ENCODE data around the gene CCNI2.

The CCNI2 gene

DNA sequence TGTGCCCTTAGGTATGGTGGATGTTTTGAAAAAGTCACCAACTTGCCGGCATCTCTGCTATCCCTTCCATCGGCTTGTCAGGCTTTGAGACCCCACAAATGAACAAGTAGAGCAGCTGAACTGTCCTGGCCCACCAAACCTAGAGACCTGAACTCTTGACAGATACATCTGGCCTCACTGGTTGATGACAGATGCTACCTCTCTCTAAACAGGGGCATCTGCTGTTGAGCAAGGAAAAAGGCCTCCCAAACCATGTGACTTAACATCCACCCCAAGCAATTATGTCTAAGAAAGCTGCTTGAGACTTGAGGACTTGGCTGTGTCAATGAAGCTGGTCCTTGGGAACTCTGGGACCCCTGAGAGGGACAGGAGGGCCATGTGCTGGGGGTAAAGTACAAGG, 2.3 kb downstream of the CCNI2 start:
- DNase-seq (ENCODE audit: low read depth in 1 of 2, low spot score in 1 of 2): no peak

DNA sequence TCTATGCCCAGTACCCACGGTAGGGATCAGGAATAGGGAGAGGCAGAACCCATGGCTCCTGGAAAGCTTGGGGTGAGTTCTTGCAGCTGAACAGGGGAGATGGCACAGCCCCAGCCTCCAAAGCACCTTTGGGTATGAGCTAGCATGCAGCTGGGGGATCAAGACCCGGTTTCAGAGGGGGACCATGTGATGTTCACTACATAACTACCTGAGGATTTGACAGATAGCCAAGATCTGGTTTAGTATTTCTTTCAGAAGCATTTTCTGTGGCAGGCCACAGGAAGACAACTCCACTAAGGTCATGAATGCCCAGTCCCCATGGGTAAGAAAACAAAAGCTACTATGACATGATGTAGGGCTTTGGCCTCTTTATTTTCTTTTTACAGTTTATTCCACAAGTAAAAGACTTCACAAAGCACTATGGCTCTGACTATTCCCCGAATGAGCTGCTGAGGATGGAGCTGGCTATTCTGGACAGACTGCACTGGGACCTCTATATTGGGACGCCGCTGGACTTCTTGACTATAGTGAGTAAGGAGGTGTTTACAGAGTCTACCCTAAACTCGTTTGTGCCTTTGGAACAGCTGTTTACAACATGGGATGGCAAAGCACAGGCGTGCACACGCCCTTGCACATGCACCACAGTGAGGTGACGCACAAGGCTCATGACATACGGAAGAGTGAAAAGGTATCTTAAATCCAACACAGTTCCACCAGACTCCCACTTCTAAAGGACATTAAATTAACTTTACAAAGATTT, 3.4 kb downstream of the CCNI2 start:
- DNase-seq (ENCODE audit: low read depth in 1 of 2, low spot score in 1 of 2): no peak

DNA sequence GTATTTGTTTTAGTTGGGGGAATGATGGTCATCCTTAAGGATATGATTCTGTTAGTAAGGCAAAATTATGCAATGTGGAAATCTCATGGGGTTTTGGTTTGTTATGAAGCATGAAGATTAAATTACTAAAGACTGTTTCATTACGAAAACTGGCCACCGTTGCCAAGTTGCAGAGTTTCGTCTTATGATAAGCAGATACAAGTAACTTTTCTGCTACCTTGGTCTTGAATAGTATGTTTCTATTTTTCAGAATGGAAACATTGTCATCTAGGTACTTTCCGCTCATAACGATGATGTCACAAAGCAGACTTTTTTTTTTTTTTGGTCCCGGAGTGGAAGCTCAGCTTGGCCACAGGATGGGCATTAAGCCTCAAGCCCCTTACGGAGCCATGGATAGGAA, 4.2 kb downstream of the CCNI2 start:
- no peak for DNase-seq (ENCODE audit: low read depth in 1 of 2, low spot score in 1 of 2)

DNA sequence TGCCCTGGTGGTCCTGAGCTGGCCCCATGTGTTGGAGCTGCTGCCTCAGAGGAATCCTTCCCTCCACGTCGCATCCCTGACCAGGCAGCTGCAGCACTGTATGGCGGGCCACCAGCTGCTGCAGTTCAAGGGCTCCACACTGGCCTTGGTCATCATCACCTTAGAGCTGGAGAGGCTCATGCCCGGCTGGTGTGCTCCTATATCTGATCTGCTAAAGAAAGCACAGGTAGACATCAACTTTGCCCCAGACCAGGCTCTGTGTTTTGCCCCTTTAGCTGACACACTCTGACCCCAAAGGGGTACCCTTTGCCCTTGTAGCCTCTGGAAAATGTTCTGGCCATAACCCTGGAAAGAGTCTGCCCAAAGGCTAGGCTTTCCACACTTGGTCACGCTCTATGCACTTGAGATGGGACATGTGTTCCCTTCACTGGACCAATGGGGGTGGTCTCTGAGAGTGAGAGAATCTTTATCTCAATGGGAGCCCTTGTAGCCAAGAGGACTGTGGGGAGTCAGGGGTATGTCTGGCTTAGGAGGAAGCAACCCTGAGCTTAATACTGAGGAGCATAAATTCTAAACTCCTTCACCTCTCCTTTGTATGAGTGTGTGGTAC, 4.8 kb downstream of the CCNI2 start:
- DNase-seq (ENCODE audit: low read depth in 1 of 2, low spot score in 1 of 2): no peak

DNA sequence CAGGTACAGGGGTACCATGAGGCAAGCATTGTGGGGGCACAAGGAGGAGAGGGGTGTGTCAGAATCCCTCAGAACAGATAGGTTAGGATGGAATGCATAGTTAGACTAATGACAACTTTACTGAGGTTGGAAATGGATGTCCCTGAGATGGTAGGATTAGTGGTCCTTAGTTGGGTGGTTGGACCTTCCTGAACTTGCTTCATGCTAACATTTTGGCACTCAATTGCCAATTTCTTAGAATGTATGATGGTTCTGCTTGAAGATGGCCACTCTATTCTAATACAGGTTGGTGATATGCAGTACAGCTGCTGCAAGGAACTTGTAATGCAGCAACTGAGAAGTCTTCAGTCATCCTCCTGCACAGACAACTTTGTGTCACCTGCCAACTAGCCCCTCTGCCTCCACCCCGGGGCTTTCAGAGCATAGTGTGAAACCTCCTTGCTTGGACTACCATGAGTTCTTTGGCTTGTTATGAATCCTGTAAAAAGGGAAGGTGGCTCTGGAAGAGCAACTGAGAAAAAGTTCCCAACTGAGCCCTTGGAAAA, 5.4 kb downstream of the CCNI2 start:
- DNase-seq (ENCODE audit: low read depth in 1 of 2, low spot score in 1 of 2): no peak

DNA sequence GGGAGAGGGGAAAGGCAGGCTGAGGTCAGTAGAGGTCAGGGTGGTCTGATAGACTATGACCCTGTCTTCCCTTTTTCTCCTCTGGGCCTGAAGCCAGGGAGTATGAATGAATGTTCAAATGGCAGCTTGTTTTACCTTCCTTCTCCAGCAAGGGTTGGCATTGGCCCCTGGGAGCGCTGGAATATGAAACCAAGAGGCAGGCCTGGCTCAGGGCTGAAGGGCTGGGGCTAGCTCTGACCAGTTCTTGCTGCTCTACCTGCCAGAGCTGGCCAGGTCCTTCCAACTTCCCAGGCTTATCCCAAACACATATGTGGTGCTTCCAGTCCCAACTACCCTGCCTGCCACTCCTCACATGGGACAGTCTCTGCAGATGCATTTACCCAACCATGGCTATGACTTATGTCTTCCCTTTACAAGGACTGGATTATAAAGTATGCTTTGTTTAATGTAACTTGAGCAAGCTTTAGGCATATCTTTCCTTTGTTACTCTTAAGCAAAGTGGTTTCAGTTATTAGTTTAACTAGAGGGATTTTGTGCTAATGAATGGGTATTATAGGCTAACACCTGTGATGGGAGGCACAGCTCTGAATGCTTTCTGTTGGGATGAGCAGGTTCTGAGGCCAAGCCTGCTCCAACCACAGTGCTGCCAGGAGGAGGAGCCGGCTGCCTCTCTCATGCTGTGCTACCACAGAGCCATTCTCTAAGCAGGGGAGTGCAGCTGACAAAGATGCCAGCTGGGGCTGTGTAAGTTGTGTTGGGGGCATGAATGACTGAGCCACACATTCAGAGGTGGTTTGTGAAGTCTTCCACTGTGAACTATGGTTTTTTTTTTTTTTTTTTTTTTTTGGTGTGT, 6.1 kb downstream of the CCNI2 start:
- no peak for DNase-seq (ENCODE audit: low read depth in 1 of 2, low spot score in 1 of 2)

DNA sequence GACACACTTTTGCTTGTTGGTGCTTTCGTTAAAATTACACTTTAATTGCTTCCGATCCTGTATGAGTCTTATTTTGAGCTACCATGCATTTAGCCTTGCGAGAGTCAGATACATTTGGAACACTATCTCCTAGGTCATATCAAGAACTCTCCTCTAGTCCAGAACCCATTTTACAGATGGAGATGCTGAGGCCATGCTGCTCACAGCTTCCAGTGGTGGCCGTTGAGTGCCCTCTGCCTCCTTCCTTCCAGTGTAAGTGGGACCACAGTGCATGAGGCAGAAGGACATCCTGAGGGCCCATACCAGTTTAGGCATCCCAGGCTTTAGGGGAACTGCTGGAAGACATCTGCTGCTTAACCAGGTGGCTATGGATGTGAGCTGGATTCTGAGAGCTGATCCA, 6.9 kb downstream of the CCNI2 start:
- DNase-seq (ENCODE audit: low read depth in 1 of 2, low spot score in 1 of 2): no peak

DNA sequence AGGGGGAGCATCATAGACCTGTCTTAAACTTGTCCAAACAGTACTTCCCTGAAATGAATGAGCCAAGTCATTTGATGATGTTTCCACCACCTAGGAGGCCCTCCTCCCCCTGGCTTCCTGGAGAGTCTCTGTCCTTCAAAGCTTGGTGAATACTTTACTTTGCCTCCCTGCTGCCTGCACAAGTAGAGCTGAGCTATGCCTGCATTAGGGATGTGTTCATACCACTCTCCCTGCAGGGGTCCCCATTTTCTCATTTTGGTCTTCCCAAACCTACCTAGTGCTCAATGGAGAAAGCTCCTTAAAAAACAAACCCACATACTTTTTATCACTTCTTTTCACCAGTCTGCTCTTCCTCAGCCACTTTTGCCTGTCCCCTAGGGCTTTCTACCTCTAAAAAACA, 7.7 kb downstream of the CCNI2 start:
- DNase-seq (ENCODE audit: low read depth in 1 of 2, low spot score in 1 of 2): no peak

DNA sequence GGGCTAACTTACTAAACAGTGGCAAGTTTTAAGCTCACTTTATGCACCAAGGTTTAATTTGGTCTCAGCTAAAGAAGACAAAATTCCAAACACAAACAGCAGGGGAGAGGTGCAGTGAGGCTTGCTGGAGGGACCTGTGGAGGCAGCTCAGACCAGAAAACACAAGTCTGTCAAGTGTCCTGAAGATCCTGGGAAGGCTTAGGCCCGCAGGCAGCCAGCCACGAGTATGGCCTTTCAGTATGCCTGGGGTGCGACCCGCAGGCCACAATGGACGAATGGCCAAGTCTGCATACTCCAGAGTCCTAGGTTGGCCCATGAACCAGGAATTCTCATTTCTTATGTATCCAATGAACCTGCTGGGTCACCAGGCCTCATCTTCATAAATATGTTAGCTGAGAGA, 9.3 kb downstream of the CCNI2 start:
- no peak for DNase-seq (ENCODE audit: low read depth in 1 of 2, low spot score in 1 of 2)

DNA sequence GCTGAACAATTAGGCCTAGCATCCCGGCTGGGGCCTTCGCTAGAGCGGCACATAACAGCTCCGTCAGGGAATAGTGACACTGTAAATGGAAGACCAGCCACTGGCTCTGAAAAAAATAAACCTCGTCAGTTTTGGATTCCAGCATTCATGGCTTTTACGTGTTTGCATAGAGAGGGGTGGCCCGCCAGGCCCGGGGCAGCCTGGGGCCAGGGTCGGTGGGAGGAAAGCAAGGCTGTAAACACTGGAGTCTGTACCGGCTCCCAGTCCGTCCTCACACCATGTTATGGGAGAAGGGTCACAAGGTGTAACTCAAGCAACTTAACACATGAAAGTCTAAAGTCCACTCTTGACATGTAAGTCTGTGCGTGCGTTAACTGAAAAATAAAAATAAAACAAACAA, 11.2 kb downstream of the CCNI2 start:
- DNase-seq (ENCODE audit: low read depth in 1 of 2, low spot score in 1 of 2): no peak

DNA sequence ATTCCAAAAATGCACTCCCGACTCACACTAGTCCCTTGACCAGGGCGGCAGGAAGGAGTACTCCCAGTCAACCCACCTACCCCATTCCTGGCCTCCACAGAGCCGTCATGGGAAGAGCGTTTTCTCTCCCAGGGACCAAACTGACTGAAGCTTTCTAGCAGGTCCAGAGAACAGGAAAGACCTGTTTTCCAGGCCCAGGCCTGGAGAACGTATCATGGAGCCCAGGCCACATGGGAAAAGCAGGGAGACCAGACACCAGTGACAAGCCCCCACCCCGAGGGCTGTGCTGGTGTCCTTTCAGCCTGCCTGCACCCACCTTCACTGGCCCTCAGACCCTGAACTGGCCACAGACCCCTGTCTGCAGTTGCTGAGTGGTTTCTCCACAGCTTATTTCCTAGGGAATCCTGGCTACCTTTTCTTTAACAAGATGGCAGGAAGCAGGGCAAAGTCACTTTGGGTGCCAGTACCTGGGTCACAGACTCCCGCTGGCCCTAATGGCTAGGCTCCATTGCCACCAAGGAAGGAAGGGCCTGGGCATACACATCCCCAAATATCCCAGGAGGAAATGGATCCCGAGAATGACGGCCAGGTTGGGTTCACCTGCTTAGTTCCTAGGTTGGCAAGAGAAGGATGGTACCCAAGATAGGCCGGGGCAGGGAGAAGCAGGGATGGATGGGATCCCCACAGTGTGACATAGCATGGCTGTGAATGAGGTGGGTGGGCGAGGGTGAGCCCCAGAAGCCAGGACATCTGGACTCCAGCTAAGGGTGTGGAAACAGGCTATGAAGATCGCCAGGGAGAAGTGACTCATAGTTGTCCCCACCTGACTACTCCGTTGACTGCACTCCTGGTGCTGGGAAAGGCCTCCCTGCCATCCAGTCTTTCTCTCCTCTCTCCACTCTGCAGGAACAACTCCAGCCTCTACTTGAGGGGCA, 12.2 kb downstream of the CCNI2 start:
- no peak for DNase-seq (ENCODE audit: low read depth in 1 of 2, low spot score in 1 of 2)

DNA sequence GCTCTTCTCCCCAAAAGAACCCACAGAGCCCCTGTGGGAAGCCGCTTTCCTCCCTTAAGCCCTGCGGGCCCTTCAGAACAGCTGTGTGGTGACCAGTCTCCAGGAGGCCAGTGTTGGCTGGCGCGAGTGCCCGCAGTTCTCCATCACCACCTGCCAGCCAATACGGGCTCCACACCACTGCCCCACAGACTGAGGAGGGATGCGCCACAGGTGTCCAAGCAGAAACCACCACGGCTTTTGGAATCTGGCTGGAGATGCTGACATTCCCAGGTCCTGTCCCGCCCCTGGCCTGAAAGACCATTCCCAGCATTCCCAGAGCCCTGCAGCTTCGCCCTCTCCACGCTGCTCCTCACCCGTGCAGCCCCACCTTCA, 12.8 kb downstream of the CCNI2 start:
- DNase-seq (ENCODE audit: low read depth in 1 of 2, low spot score in 1 of 2): no peak

DNA sequence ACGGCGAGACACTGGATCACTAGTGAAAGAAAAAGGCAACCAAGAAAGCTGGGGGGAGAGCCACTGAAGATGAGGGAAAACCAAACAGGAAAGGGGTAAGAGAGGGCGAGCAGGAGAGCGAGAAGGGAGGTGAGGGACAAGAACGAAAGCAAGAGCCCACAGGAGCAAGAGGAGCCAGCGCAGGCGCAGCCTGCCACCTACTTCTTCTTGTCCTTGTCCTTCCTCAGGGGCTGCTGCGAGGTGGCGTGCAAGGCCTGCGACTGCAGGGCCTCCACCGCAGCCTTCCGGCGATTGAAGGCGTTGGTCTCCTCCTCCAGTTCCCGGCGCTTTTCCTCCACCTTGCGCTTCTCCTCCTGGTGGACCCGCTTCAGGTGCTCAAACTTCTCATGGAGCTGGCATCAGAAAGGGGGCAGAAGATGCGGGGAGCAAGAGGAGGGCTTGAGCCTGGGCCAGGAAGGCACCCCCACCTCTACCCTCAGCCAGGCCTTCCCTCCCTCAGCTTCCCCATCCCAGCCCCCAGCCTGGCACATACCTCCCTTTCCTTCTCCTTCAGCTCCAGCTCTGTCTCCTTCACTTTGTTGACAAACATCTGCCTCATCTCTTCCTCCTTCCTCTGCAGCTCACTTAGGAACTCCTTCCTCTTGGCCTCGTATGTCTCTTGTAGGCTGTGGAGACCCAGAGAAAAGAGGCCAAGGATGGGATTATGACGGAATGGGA, 13.5 kb downstream of the CCNI2 start:
- no peak for DNase-seq (ENCODE audit: low read depth in 1 of 2, low spot score in 1 of 2)

DNA sequence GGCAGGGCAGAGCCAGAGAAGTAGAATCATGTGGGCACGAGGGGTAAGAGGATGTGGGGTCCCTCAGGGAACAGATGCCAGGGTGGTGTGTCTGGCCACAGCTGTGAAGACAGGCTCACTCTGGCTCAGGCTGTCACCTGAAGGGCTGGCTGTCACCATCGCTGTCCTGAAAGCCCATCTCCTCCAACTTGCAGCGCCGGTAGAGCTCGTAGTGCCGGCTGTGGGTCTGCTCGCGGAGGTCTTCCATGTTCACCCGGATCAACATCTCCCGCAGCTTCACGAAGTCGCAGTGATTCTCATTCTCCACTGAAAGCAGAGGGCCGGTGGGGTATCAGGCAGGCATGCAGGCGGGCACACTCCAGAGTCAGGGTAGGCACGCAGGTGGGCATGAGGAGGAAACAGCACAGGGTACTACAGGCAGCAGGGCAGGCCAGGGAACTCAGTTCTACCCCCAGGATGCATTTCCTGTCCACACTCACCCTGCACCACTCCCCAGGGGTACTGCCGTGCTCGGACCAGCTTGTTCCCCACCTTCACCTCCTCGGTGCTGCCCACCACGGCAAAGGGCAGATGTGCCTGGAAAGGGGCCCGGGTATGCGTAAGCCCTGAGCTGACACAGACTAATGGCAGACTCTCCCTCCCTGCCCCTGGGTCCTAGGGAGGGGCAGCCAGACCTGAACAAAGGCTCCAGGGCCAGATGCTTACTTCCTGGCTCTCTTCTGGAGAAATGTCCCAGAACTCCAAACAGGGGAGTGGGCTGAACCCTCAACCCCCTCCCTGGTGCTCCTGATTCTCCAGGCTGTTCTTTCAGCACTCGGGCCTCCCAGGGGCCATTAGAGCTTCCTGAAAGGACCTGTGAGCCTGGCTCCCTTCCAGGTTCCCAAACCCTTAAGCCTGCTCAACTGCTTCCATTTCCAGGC, 14.4 kb downstream of the CCNI2 start:
- DNase-seq (ENCODE audit: low read depth in 1 of 2, low spot score in 1 of 2): no peak

DNA sequence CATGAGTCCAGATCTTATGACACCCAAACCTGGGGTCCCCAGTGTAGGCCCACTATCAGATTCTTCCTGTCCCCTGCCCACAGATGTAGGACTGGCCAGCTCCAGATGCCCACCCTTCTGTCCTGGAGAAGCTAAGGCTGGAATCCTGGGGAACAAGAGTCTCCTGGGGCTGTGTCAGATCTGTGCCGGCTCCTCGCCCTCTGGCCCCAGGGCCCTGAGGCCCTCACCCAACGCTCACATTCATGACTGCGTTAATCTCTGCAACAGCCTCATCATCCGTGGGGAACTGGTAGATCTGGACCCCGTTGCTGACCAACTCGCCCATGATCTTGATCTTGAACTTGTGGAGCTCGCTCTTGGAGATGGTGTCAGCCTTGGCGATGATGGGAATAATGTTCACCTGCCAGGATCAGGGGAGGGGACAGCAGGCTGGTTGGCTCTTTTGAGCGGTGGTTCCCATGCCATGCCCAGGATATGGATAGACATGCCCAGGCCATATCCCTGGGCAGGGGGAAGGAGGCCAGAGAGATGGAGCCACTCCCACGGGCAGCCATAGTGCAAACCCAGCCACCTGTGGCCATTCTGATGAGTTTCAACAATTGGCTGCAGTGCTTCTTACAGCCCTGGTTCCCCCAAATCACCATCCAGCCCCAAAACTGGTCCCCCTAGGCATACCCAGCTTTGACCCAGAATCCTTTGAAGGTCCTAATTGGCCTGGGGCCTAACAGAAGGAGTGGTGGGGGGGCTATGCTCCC, 15.2 kb downstream of the CCNI2 start:
- DNase-seq (ENCODE audit: low read depth in 1 of 2, low spot score in 1 of 2): no peak

DNA sequence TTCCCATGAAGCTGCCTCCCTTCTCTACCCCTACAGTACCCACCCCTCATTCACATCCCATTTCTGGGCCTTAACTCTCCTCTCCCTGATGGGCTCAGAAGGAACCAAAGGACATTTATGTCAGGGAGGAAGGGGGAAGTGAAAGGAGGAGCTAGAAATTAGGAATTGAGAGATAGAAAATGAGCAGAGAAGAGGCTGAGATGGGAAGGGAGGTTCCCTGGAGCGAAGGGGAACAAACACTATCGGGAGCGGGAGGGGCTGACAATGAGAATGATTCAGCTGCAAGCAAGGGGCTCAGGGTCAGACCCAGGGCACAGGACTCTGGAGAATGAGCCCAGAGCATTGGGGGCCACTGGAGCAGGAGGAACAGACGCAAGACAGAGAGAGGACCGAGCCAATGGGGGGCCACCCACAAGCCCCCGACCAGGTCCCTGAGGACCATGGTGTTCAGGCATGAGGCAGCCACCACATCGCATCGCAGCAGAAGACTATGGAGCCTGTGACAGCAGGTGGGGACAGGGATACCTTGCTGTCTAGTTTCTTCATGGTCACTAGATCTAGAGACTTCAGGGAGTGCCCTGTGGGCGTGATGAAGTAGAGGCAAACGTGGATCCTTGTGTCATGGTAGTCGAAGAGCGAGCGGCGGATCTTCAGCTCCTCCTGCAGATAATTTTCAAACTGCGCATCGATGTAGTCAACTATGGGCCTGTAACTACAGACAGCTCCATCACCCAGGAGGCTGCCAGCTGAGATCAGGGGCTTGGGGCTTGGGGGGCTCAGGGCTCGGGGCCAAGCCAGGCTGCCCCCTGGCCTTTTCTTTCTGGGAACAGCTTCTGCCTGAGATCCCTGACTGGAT, 16.2 kb downstream of the CCNI2 start:
- DNase-seq (ENCODE audit: low read depth in 1 of 2, low spot score in 1 of 2): no peak

DNA sequence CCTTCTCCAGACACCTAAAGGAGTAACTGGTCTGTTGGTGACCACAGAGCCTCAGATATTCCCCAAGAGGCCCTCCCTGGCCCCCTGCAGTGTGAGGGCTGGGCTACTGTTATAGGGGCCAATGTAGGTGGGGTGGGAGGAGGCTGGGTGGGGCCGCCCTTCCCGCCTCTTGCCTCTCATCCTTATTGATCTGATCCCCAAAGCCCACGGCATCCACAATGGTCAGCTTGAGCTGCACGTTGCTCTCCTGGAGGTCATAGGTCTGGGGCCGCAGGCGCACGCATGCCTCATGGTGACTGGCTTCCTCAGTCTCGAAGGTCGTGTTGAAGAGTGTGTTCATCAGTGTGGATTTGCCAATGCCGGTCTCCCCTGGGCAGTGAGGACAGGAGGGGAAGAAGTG, 16.8 kb downstream of the CCNI2 start:
- DNase-seq (ENCODE audit: low read depth in 1 of 2, low spot score in 1 of 2): no peak
